ENCODE results near the gene RXFP3.
"Not testable (repeated sequence)": the region's sequence is repeated elsewhere in the genome, so short reads cannot be mapped to it uniquely, and the experiment has no call there.

Gene RXFP3, protein sequence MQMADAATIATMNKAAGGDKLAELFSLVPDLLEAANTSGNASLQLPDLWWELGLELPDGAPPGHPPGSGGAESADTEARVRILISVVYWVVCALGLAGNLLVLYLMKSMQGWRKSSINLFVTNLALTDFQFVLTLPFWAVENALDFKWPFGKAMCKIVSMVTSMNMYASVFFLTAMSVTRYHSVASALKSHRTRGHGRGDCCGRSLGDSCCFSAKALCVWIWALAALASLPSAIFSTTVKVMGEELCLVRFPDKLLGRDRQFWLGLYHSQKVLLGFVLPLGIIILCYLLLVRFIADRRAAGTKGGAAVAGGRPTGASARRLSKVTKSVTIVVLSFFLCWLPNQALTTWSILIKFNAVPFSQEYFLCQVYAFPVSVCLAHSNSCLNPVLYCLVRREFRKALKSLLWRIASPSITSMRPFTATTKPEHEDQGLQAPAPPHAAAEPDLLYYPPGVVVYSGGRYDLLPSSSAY

GRCh38 chr5:33936381-33937016, at the start of gene RXFP3:
TSS of gene RXFP3 (plus strand) at chr5:33936386. CDS start at chr5:33936741, 355 bp downstream.
- no peak for DNase-seq

DNA sequence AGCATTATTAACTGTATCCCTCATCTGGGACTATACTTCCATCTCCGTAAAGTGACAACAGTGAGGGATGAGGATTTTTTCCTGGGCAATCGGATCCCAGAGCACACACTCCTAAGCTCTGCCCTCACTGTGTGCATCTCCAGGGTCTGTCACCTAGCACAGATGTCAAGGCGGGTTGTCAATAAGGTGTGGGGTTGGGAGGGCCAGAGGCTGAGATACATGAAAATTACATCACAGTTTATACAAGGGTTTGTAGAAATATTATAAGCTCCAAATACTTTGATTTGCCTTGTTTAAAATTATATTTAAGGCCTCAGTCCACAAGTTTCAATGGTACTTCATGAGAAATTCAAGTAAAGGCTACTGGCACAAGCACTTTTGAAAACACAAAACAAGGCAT, 48.9 kb upstream of the RXFP3 start:
- no peak for DNase-seq

DNA sequence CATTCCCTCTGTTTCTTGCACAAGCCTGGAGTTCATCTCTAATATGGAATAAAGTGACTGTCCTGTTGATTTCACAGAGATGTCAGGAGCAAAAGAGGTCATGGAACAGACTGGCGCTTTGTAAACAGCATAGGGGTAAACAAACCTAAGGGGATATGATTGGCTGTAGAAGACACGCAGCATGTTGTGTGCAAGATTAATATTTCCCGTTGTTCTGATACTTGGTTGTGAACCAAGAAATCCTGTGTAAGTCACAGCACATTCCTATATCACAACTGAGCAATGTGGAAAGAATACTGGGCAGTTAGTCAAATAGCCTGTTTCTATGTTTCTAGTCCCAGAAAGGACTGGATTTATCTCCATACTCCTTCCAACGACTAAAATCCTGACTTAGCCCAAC, 47.6 kb upstream of the RXFP3 start:
- no peak for DNase-seq

GRCh38 chr5:33890131-33891032, 45.8 kb upstream of the RXFP3 start:
- no peak for DNase-seq

DNA sequence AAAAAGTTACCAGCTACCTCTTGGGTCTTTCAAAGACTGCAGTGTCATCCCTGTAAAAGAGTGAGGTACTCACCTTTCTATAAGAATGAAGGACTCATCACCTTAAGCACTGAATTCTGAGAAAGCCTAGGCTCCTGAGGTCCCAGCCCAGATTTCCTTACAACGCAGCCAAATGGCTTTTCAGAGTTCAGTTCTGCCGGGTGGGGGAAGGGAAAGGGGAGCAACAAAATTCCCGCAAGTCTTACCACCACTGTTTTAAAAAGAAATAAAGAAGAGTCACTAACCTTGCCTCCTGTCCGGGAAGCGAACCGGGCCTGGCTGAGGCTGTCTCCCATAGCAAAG, 44.8 kb upstream of the RXFP3 start:
- no peak for DNase-seq

- no peak for DNase-seq
Measured at GRCh38 chr5:33891788-33892619, 44.2 kb upstream of the RXFP3 start, which contains the start of gene ADAMTS12. TSS of gene ADAMTS12 (minus strand) at chr5:33891990. CDS start at chr5:33891856, 134 bp downstream.

DNA sequence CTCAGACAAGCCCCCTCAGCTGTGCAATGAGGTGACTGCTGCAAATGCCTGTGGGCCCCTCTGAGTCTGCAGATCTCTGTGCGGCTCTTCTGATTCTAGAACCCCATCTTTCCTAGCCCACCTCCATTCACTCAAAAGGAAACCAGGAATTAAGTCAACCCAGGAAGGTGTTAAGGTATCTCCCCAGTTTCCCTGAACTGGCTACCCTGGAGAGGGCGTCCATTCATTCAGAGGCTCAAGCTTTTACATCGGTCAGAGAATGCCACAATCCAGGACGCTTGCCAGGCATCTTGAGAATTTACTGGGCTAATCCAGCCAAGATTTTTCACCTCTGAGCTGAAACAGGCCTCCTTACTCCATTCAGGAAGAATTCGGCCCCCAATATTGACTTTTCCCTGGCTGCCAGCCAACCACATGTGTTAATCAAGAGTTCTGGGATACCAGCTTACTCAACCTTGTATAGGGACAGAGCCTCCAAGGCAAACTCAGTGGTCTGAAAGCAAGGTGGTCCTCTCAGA, 43.5 kb upstream of the RXFP3 start:
- no peak for DNase-seq

- DNase-seq = no peak
Measured at GRCh38 chr5:33894566-33894965, 41.6 kb upstream of the RXFP3 start.

- no peak for DNase-seq
Measured at GRCh38 chr5:33901156-33901555, 35.0 kb upstream of the RXFP3 start.

DNA sequence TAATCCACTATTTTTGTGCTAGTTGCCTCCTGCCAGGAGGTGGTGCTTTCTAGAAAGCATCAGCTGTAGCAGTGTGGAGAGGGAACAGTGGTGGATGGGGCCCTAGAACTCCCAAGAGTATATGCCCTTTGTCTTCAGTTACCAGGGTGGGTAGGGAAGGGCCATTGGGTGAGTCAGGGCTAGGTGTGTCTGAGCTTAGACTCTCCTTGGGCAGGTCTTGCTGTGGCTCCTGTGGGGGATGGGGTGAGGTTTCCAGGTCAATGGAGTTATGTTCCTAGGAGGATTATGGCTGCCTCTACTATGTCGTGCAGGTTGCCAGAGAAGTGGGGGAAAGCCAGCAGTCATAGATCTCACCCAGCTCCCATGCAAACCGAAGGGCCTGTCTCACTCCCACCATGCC, 33.1 kb upstream of the RXFP3 start:
- DNase-seq = no peak

DNA sequence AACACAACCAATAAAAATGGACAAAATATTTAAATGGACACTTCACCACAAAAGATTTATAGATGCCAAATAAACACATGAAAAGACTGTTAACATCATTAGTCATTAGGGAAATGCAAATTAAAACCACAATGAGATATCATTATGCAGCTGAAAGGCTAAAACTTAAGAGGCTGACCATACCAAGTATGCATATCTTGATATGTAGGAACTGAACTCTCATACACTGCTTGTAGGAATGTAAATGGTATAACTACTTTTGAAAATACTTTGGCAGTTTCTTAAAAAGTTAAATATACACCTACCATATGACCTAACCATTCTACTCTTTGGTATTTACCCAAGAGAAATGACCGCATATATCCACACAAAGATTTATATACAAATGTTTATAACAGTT, 30.8 kb upstream of the RXFP3 start:
- no peak for DNase-seq

- not testable (repeated sequence) for DNase-seq
Measured at GRCh38 chr5:33906248-33906647, 29.9 kb upstream of the RXFP3 start.

DNA sequence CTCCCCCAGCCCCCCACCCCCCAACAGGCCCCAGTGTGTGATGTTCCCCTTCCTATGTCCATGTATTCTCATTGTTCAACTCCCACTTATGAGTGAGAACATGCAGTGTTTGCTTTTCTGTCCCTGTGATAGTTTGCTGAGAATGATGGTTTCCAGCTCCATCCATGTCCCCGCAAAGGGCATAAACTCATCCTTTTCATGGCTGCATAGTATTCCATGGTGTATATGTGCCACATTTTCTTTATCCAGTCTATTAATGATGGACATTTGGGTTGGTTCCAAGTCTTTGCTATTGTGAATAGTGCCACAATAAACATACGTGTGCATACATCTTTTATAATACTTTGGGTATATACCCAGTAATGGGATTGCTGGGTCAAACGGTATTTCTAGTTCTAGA, 21.3 kb upstream of the RXFP3 start:
- DNase-seq = not testable (repeated sequence)

GRCh38 chr5:33921002-33921401, 15.2 kb upstream of the RXFP3 start:
- DNase-seq = no peak

DNA sequence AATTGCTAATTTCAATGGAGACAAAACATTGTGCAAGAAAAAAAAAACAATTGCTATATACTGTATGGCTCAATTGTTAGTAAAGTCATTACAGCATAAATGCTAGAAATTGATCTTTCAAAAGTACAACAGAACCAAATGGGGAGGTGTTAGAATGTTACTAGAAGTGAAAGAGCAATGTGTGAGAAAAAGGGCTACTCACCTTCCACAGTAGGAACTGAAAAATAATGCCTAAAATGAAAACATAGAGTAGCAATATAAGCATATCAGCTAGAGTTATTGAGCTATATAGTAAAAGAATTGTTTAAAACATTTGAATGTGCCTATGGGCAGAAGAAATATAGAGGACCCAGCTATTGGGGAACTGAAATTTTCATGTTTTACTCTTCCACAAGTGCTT, 10.9 kb upstream of the RXFP3 start:
- DNase-seq = no peak

GRCh38 chr5:33927685-33928084, 8.5 kb upstream of the RXFP3 start:
- DNase-seq = no peak

GRCh38 chr5:33928283-33928682, 7.9 kb upstream of the RXFP3 start:
- no peak for DNase-seq

DNA sequence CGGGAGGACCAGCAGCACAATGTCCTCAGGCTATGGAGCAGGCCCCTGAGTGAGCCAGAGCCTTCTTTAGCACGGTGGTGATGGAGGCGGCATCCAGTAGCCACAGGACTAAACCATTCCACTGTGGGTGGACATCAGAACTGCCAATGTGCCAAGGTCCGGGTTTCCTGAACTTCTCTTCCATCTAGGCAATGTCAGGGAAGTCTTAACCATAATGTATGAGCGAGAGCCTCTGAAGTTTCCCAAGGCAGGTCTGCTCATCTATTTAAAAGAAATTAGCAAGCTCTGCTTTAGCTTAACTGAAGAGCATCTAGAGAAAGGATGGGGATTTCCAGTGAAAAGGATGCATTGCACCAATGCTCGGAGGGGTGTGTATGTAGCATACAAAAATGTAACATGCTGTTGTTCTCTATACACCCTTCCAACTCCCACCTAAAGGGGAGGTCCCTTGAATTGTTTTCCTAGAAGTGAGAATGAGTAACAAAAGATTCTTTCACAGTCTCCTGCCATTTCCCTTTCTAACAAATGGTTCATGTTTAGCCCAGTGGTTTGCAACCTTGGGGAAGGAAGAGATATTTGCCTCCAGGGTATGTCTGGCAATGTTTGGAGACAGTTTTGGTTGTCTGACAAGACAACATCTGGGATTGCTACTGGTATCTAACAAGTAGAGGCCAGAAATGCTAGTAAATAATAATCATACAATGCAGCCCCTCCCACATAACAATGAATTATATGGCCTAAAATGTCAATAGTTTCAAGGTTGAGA, 6.1 kb upstream of the RXFP3 start:
- no peak for DNase-seq

DNA sequence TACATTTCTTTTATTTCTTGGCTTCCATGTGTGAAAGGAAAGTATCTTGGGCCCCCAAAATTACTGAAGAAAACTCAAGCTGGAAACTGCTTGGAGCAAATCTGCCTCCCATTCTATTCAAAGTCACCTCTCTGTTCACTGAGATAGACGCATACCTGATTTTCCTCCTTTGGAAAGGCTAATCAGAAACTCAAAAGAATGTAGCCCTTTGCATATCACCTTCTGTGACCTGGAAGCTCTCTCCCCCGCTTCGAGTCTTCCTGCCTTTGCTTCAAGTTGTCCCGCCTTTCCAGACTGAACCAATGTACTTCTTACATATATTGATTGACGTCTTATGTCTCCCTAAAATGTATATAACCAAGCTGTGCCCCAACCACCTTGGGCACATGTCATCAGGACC, 5.0 kb upstream of the RXFP3 start:
- DNase-seq = no peak

DNA sequence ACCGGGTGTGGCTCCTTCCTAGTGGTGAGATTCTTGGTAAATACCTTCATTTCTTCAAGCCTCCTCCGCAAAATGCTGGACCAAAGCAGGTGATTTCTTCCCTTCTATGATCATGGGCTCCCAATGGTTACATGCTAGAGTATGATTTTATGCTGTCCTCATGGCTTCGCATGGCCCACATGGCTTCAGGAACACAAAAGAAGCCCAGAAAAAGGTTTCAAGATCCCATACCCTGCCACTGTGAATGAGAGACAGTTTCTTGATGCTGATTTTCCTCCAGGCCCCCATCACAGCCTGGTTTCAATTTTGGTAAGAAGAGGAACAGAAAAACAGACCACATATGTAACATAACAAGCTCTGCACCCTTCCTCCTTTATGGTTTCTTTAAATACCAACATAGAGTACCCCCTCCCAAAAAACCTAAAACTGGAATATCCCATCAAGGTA, 2.4 kb upstream of the RXFP3 start:
- DNase-seq = no peak

DNA sequence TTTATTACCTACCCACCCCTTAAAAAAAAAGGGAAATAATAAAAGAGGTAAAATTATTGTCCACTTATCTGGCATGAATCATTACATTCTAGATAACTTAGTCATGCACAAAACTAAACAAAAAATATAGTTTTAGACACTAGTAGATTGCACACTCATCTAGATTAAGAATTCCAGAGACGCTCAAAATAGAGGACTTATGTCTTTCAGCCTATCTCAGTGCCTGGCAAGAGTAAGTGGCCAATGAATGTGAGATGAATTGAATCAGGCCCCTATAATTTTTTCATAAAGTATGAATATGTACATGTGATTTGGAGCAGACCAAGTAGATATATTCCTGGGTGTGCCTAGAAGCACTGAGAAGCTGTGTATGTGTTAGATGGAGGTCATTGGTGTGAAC, 2.0 kb upstream of the RXFP3 start:
- DNase-seq = no peak

Measured in activated CD8-positive, alpha-beta memory T cell treated with anti-CD3 and anti-CD28 coated beads, Interleukin-2, amount 50 U/mL, for 48 hours (primary cell).